H1 (cell line): ENCODE results near the gene DAG1. TPM values are rescaled to one million over a fixed set of nuclear protein-coding genes. Genes with fewer than 3 reads are reported as not detected.
A peak's percentile ranks its signal among the peaks of the same experiment; 100 is the strongest.

Source experiments
- EZH2 ChIP-seq: fragments of 200-600 bp; sonication (generic); IDR thresholded peaks from 2 replicates; pipeline ENCODE4 v1.7.1; 2012; ENCODE audit warnings: low read depth, mild to moderate bottlenecking, moderate library complexity, low read length, inconsistent platforms; ENCODE audit not compliant: severe bottlenecking
- KDM4A ChIP-seq: IDR thresholded peaks from one replicate; pipeline ENCODE4 v1.7.1; 2012; ENCODE audit warnings: low read depth, mild to moderate bottlenecking, moderate library complexity, low read length, inconsistent platforms; ENCODE audit not compliant: severe bottlenecking
- MAX ChIP-seq: IDR thresholded peaks from 2 replicates; pipeline ENCODE4 v1.6.1; 2012; ENCODE audit warnings: inconsistent platforms
- SAP30 ChIP-seq: fragments of 300-600 bp; sonication (generic); IDR thresholded peaks from 2 replicates; pipeline ENCODE4 v1.7.1; 2012; ENCODE audit warnings: low read length, moderate library complexity, mild to moderate bottlenecking, inconsistent platforms; ENCODE audit not compliant: insufficient read depth, insufficient replicate concordance
- SIX5 ChIP-seq: IDR thresholded peaks from 2 replicates; pipeline ENCODE4 v1.6.1; 2011; ENCODE audit warnings: mild to moderate bottlenecking, low read depth, low read length
- SP1 ChIP-seq: IDR thresholded peaks from 2 replicates; pipeline ENCODE4 v1.6.1; 2011; ENCODE audit warnings: low read depth, low read length
- TBP ChIP-seq: IDR thresholded peaks from 2 replicates; pipeline ENCODE4 v1.6.1; 2011; ENCODE audit warnings: low read depth, low read length, improper control_type of control experiment
- YY1 ChIP-seq: IDR thresholded peaks from 2 replicates; pipeline ENCODE4 v1.6.1; 2011; ENCODE audit warnings: low read depth, mild to moderate bottlenecking, low read length
- polyA plus RNA-seq, 7 experiments: library from polyadenylated mRNA; depleted of rRNA in 3 of 7; stranded (reverse) in 5 of 7; unstranded in 2 of 7; fragments of >200 nt in 5 of 7; fragments of 200-250 nt in 2 of 7; gene quantifications; 1 replicate in 5 of 7; 2 replicates in 1 of 7; 4 replicates in 1 of 7; pipeline versions ENCODE4 v1.2.1 to v1.2.3, GENCODE V29; 2011 to 2013; ENCODE audit warnings: missing spikeins in 2 of 7, mixed read lengths in 2 of 7
- total RNA-seq: library from RNA; stranded (reverse); fragmentation: NEBNext Ultra II Directional; extraction: Animal tissue kit (Norgen Biotek cat#: 25700); gene quantifications from 2 replicates; pipeline ENCODE4 v1.2.1, GENCODE V29; 2021

Gene DAG1
- total and polyA plus RNA-seq, 2 of the 8 experiments (the other 6 are each of a cell fraction or from before 2014, with no cell fraction given): 97.5 to 138 TPM

GRCh38 chr3:49454458-49454857, 15.6 kb upstream of the DAG1 start (continued):
- no peak for TF ChIP-seq SIX5
- no peak for TF ChIP-seq EZH2
- TF ChIP-seq TBP: peak; percentile 30; the same call in 1 of the 2 replicates
- no peak for TF ChIP-seq SAP30
- TF ChIP-seq YY1: peak; percentile 71
- no peak for TF ChIP-seq KDM4A
- peak; percentile 74; the same call in 1 of the 2 replicates for TF ChIP-seq MAX
- no peak for TF ChIP-seq SP1
